LNCAP (cell line): ENCODE measurements around the gene SDK2.

Experiments
- TF ChIP-seq, protein P1 (sequence below): fragments of 450-650 bp; IDR thresholded peaks from 2 replicates; pipeline ENCODE4 v1.5.1; 2017; ENCODE audit warnings: mild to moderate bottlenecking

Gene SDK2

DNA sequence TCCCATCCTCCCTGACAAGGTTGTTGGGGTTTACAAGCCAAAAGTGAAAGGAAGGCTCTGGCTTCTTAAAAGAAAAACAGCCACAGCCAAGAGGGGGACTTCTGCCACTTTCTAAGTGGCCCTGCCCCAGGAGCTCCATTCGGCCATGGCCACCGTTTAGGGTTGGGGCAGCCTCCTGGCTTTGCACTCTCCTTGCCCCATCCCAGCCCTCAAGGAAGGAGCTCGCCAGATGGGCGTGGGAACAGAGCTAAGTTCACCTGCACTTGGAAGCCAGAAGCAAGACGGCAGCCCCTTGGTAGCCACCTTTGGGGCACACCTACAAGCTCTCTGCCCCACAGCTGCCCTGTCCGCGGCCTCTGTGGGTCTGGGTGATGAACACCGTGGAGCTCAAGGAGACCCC is 210.1 kb downstream of the SDK2 start:
- TF ChIP-seq, protein P1, sequence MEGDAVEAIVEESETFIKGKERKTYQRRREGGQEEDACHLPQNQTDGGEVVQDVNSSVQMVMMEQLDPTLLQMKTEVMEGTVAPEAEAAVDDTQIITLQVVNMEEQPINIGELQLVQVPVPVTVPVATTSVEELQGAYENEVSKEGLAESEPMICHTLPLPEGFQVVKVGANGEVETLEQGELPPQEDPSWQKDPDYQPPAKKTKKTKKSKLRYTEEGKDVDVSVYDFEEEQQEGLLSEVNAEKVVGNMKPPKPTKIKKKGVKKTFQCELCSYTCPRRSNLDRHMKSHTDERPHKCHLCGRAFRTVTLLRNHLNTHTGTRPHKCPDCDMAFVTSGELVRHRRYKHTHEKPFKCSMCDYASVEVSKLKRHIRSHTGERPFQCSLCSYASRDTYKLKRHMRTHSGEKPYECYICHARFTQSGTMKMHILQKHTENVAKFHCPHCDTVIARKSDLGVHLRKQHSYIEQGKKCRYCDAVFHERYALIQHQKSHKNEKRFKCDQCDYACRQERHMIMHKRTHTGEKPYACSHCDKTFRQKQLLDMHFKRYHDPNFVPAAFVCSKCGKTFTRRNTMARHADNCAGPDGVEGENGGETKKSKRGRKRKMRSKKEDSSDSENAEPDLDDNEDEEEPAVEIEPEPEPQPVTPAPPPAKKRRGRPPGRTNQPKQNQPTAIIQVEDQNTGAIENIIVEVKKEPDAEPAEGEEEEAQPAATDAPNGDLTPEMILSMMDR = no peak

DNA sequence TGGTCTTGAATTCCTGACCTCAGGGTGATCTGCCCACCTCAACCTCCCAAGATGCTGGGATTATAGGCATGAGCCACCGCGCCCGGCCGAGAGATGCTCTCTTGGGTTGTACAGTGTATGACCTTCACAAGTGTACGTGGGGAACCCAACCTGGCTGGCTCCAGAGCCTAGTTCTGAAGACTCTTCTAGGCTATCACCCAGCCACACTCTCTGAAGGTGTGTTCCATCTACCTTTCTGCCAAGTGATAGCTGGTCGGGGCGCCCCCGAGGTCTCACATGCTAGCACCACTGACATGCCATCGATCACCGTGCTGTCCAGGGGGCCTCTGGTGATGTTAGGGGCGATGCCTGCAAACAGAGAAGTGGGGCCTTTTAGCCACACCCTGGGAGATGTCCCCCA is 210.7 kb downstream of the SDK2 start:
- TF ChIP-seq, protein P1 = no peak

GRCh38 chr17:73432624-73433190 is 211.5 kb downstream of the SDK2 start:
- TF ChIP-seq, protein P1 = no peak

GRCh38 chr17:73431401-73432205 is 212.6 kb downstream of the SDK2 start:
- TF ChIP-seq, protein P1 = no peak

DNA sequence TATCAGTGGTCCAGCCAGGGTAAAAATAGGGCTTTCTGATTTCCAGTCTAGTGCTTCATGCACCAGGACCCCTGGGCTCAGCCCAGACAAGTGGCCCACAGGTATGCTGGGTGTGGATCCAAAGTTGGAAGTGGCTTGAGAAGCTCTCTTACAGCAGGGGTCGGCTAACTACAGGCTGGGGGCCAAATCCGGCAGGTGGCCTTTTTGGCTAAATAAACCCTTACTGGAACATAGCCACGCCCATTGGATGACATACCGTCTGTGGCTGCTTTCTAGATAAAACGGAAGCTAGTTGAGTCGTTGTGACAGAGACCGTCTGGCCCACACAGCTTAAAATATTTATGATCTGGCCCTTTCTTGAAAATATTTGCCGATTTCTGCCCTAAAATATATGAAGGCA is 213.4 kb downstream of the SDK2 start:
- TF ChIP-seq, protein P1 = no peak

DNA sequence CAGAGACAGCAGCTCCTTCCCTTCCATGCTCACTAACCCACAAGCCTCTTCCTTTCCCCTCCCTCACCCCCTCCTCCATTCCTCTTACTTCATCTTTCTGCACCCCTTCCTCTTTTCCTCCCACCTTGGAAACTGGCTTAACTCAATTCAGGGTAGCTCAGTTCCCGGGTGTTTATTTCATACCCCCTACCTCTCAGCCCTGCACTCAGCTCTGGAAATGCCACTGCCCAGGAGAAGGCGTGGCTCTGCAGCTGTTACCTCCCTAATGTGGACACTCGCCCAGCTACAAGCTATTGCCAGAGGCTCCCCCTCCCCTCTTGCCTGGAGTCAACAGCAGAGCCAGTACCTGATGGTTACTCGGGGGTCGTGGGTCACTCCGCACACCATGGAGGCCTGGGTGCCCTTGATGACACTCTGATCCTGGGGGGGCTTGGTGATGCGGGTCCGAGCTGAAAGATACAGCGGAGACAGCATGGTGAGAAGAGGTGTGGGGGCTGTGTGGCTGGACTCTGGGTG is 214.0 kb downstream of the SDK2 start:
- TF ChIP-seq, protein P1 = no peak

- TF ChIP-seq, protein P1 = peak; percentile 98
Measured at GRCh38 chr17:73429440-73430164, 214.6 kb downstream of the SDK2 start.
